ENCODE results near the gene TIGD3.

The TIGD3 gene

GRCh38 chr11:65384301-65384889 is 29.8 kb downstream of the TIGD3 start:
- in situ Hi-C loops (cut with HindIII; ENCODE audit: low sequenced_read_pairs), result no loop called here

- in situ Hi-C loops (cut with HindIII; ENCODE audit: low sequenced_read_pairs), result no loop called here
Measured at GRCh38 chr11:65386307-65387140, 32.0 kb downstream of the TIGD3 start, which contains the start of gene FRMD8. Gene FRMD8 (plus strand): TSS chr11:65386637. CDS start chr11:65387037, 400 bp downstream.

- in situ Hi-C loops (cut with HindIII; ENCODE audit: low sequenced_read_pairs), result no loop called here
Measured at GRCh38 chr11:65388731-65389130, 34.2 kb downstream of the TIGD3 start.

- in situ Hi-C loops (cut with HindIII; ENCODE audit: low sequenced_read_pairs), result no loop called here
Measured at GRCh38 chr11:65389294-65389980, 34.9 kb downstream of the TIGD3 start.

GRCh38 chr11:65390099-65390941 is 35.8 kb downstream of the TIGD3 start:
- in situ Hi-C loops (cut with HindIII; ENCODE audit: low sequenced_read_pairs), result no loop called here

- in situ Hi-C loops (cut with HindIII; ENCODE audit: low sequenced_read_pairs), result no loop called here
Measured at GRCh38 chr11:65390996-65391395, 36.4 kb downstream of the TIGD3 start.

GRCh38 chr11:65392186-65392829 is 37.8 kb downstream of the TIGD3 start:
- in situ Hi-C loops (cut with HindIII; ENCODE audit: low sequenced_read_pairs), result no loop called here

- in situ Hi-C loops (cut with HindIII; ENCODE audit: low sequenced_read_pairs), result no loop called here
Measured at GRCh38 chr11:65392899-65393298, 38.3 kb downstream of the TIGD3 start.

GRCh38 chr11:65393513-65394079 is 39.0 kb downstream of the TIGD3 start:
- in situ Hi-C loops (cut with HindIII; ENCODE audit: low sequenced_read_pairs), result no loop called here

- in situ Hi-C loops (cut with HindIII; ENCODE audit: low sequenced_read_pairs), result no loop called here
Measured at GRCh38 chr11:65394125-65394536, 39.6 kb downstream of the TIGD3 start.

- in situ Hi-C loops (cut with HindIII; ENCODE audit: low sequenced_read_pairs), result no loop called here
Measured at GRCh38 chr11:65395961-65396530, 41.5 kb downstream of the TIGD3 start.

- in situ Hi-C loops (cut with HindIII; ENCODE audit: low sequenced_read_pairs), result no loop called here
Measured at GRCh38 chr11:65396769-65397745, 42.5 kb downstream of the TIGD3 start.

- in situ Hi-C loops (cut with HindIII; ENCODE audit: low sequenced_read_pairs), result no loop called here
Measured at GRCh38 chr11:65398362-65398910, 43.9 kb downstream of the TIGD3 start.

GRCh38 chr11:65399249-65399648 is 44.7 kb downstream of the TIGD3 start:
- in situ Hi-C loops (cut with HindIII; ENCODE audit: low sequenced_read_pairs), result no loop called here

- in situ Hi-C loops (cut with HindIII; ENCODE audit: low sequenced_read_pairs), result no loop called here
Measured at GRCh38 chr11:65399845-65400244, 45.3 kb downstream of the TIGD3 start.

GRCh38 chr11:65400307-65401072 is 45.9 kb downstream of the TIGD3 start:
- in situ Hi-C loops (cut with HindIII; ENCODE audit: low sequenced_read_pairs), result no loop called here

GRCh38 chr11:65401073-65401802 is 46.7 kb downstream of the TIGD3 start:
- in situ Hi-C loops (cut with HindIII; ENCODE audit: low sequenced_read_pairs), result no loop called here
